ENCODE results near the gene DMXL1. TPM values are rescaled to one million over a fixed set of nuclear protein-coding genes. Genes with fewer than 3 reads are reported as not detected.

Gene DMXL1
- total and polyA plus RNA-seq, 2 experiments from 2014 or later: 28.4 to 41.7 TPM

GRCh38 chr5:119071561-119071995 is 691 bp downstream of the DMXL1 start:
- H4K20me1 ChIP-seq (replicated peaks; ENCODE audit: insufficient read depth): no peaks in the 10 kb centered on the region
- H3K36me3 ChIP-seq (ENCODE audit: insufficient read depth): no peaks in the 10 kb centered on the region
- peaks cover 6% of the 10 kb centered on the region for H3K27me3 Mint-ChIP-seq (ENCODE audit: insufficient read depth, low read depth, poor library complexity)
- peak overlapping the region; percentile 87 for H3K27ac Mint-ChIP-seq
- no peak for TF ChIP-seq POLR2AphosphoS5 (IDR thresholded peaks at IDR 0.05; ENCODE audit: low read depth)
- no peak for TF ChIP-seq ZNF114 (CRISPR knock-in tag; IDR thresholded peaks at IDR 0.05)
- TF ChIP-seq, protein P1, sequence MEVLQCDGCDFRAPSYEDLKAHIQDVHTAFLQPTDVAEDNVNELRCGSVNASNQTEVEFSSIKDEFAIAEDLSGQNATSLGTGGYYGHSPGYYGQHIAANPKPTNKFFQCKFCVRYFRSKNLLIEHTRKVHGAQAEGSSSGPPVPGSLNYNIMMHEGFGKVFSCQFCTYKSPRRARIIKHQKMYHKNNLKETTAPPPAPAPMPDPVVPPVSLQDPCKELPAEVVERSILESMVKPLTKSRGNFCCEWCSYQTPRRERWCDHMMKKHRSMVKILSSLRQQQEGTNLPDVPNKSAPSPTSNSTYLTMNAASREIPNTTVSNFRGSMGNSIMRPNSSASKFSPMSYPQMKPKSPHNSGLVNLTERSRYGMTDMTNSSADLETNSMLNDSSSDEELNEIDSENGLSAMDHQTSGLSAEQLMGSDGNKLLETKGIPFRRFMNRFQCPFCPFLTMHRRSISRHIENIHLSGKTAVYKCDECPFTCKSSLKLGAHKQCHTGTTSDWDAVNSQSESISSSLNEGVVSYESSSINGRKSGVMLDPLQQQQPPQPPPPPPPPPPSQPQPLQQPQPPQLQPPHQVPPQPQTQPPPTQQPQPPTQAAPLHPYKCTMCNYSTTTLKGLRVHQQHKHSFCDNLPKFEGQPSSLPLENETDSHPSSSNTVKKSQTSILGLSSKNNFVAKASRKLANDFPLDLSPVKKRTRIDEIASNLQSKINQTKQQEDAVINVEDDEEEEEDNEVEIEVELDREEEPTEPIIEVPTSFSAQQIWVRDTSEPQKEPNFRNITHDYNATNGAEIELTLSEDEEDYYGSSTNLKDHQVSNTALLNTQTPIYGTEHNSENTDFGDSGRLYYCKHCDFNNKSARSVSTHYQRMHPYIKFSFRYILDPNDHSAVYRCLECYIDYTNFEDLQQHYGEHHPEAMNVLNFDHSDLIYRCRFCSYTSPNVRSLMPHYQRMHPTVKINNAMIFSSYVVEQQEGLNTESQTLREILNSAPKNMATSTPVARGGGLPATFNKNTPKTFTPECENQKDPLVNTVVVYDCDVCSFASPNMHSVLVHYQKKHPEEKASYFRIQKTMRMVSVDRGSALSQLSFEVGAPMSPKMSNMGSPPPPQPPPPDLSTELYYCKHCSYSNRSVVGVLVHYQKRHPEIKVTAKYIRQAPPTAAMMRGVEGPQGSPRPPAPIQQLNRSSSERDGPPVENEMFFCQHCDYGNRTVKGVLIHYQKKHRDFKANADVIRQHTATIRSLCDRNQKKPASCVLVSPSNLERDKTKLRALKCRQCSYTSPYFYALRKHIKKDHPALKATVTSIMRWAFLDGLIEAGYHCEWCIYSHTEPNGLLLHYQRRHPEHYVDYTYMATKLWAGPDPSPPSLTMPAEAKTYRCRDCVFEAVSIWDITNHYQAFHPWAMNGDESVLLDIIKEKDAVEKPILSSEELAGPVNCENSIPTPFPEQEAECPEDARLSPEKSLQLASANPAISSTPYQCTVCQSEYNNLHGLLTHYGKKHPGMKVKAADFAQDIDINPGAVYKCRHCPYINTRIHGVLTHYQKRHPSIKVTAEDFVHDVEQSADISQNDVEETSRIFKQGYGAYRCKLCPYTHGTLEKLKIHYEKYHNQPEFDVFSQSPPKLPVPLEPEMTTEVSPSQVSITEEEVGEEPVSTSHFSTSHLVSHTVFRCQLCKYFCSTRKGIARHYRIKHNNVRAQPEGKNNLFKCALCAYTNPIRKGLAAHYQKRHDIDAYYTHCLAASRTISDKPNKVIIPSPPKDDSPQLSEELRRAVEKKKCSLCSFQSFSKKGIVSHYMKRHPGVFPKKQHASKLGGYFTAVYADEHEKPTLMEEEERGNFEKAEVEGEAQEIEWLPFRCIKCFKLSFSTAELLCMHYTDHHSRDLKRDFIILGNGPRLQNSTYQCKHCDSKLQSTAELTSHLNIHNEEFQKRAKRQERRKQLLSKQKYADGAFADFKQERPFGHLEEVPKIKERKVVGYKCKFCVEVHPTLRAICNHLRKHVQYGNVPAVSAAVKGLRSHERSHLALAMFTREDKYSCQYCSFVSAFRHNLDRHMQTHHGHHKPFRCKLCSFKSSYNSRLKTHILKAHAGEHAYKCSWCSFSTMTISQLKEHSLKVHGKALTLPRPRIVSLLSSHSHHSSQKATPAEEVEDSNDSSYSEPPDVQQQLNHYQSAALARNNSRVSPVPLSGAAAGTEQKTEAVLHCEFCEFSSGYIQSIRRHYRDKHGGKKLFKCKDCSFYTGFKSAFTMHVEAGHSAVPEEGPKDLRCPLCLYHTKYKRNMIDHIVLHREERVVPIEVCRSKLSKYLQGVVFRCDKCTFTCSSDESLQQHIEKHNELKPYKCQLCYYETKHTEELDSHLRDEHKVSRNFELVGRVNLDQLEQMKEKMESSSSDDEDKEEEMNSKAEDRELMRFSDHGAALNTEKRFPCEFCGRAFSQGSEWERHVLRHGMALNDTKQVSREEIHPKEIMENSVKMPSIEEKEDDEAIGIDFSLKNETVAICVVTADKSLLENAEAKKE (CRISPR knock-in tag; IDR thresholded peaks at IDR 0.05): no peak
- no peak for TF ChIP-seq REST (IDR thresholded peaks at IDR 0.05; ENCODE audit: unreplicated experiment)
- no peak for TF ChIP-seq JUNB (IDR thresholded peaks at IDR 0.05; ENCODE audit: unreplicated experiment)
- TF ChIP-seq EZH2 (IDR thresholded peaks at IDR 0.05; ENCODE audit: low read depth, unreplicated experiment): no peak
- TF ChIP-seq, protein P2, sequence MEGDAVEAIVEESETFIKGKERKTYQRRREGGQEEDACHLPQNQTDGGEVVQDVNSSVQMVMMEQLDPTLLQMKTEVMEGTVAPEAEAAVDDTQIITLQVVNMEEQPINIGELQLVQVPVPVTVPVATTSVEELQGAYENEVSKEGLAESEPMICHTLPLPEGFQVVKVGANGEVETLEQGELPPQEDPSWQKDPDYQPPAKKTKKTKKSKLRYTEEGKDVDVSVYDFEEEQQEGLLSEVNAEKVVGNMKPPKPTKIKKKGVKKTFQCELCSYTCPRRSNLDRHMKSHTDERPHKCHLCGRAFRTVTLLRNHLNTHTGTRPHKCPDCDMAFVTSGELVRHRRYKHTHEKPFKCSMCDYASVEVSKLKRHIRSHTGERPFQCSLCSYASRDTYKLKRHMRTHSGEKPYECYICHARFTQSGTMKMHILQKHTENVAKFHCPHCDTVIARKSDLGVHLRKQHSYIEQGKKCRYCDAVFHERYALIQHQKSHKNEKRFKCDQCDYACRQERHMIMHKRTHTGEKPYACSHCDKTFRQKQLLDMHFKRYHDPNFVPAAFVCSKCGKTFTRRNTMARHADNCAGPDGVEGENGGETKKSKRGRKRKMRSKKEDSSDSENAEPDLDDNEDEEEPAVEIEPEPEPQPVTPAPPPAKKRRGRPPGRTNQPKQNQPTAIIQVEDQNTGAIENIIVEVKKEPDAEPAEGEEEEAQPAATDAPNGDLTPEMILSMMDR (conservative IDR thresholded peaks at IDR 0.05; ENCODE audit: low read depth in 2 of 2): no peak
- no peak for TF ChIP-seq EZH2phosphoT487 (IDR thresholded peaks at IDR 0.05; ENCODE audit: unreplicated experiment)
- no peak for TF ChIP-seq NANOG (IDR thresholded peaks at IDR 0.05; ENCODE audit: borderline replicate concordance)
- TF ChIP-seq ZNF331 (CRISPR knock-in tag; IDR thresholded peaks at IDR 0.05; ENCODE audit: low read depth): no peak
- no peak for TF ChIP-seq STAT1 (IDR thresholded peaks at IDR 0.05; ENCODE audit: unreplicated experiment)
- TF ChIP-seq ETS1 (IDR thresholded peaks at IDR 0.05): no peak
- TF ChIP-seq CREB1 (CRISPR knock-in tag; IDR thresholded peaks at IDR 0.05; ENCODE audit: low read depth): no peak
- H3K4me1 ChIP-seq (ENCODE audit: insufficient read depth): peaks cover 35% of the 10 kb centered on the region
- peak overlapping the region; percentile 80 for H3K4me3 ChIP-seq
- H3K79me2 ChIP-seq (replicated peaks; ENCODE audit: insufficient read depth): peaks cover 59% of the 10 kb centered on the region
- peak; percentile 24 for DNase-seq (ENCODE audit: low spot score)
- no peaks in the 10 kb centered on the region for H3K36me3 Mint-ChIP-seq (ENCODE audit: low read depth)
- peak overlapping the region; percentile 92 for H3K4me2 ChIP-seq
- no peak overlapping the region for H2AFZ ChIP-seq
- H3K27ac ChIP-seq (ENCODE audit: low read depth): peak overlapping the region; percentile 86
- H3K4me1 Mint-ChIP-seq: peaks cover 30% of the 10 kb centered on the region
- H3K4me3 Mint-ChIP-seq: peak overlapping the region; percentile 85
- ATAC-seq: peak; percentile 9
- no peaks in the 10 kb centered on the region for H3K9me2 ChIP-seq (ENCODE audit: insufficient read depth)
- no peaks in the 10 kb centered on the region; the same call in 2 of the 3 replicates for H3K9me3 Mint-ChIP-seq
- H3F3A ChIP-seq (replicated peaks; ENCODE audit: low read depth): 0 out of 2 replicates have a peak, but pooled peaks cover 5% of the 10 kb centered on the region
- no peaks in the 10 kb centered on the region for H3K27me3 ChIP-seq (ENCODE audit: insufficient read depth)
